HCT116 (cell line): ENCODE results near the gene NOX4. TPM values are rescaled to one million over a fixed set of nuclear protein-coding genes. Genes with fewer than 3 reads are reported as not detected.

ENCODE experiments used
- ATAC-seq: fragments of 200-7000 bp; cut with Tn5 transposase; 2 replicates; pipeline ENCODE4 v1.9.1; 2020; ENCODE audit warnings: mild to moderate bottlenecking, moderate library complexity
- BruUV-seq: library from RNA; stranded (reverse); fragments of 400-500 nt; replicated peaks from 2 replicates; lab custom pipeline; 2021; lab: Mats Ljungman, UMichigan
- CTCF ChIA-PET: fragments of 300-600 bp; sonication (Branson Sonifier 250); formaldehyde crosslinking; loops from one replicate; lab custom pipeline; 2021; ENCODE audit warnings: antibody characterized with exemption; lab: Charles Lee
- POLR2A ChIA-PET: fragments of 300-600, 350-600 bp; sonication (Branson Sonifier 250); formaldehyde crosslinking; loops from one replicate; lab custom pipeline; 2021; ENCODE audit warnings: antibody characterized with exemption; lab: Charles Lee
- RAD21 ChIA-PET, 2 experiments: fragments of 300-600 bp; sonication (Branson Sonifier 250); formaldehyde crosslinking; loops; one replicate each; lab custom pipeline; 2023; ENCODE audit warnings: low total read pairs in 2 of 2; ENCODE audit not compliant: uncharacterized antibody in 2 of 2, unreplicated experiment in 2 of 2, low non-redundant PET in 1 of 2; lab: Charles Lee
- DNase-seq: peaks from one replicate; pipeline ENCODE4 v3.0.0-alpha.2; 2010; ENCODE audit warnings: low read depth, low spot score
- H2AFZ ChIP-seq: fragments of 200-600 bp; shearing (Covaris generic), sonication (generic); 2 replicates; pipeline ENCODE4 v1.6.1; 2017; ENCODE audit warnings: low read depth, mixed run types, mixed read lengths, antibody characterized with exemption, low read length; ENCODE audit not compliant: poor library complexity, severe bottlenecking
- H3K27ac ChIP-seq: 2 replicates; pipeline ENCODE4 v1.5.1; 2012; ENCODE audit warnings: low read depth, low read length
- H3K27me3 ChIP-seq: fragments of 200-600 bp; sonication (generic); 2 replicates; pipeline ENCODE4 v1.6.1; 2016; ENCODE audit warnings: mixed run types, low read length, mixed read lengths; ENCODE audit not compliant: insufficient read depth
- H3K36me3 ChIP-seq, 2 experiments: fragments of 200-500 bp in 1 of 2; fragments of 200-600 bp in 1 of 2; sonication (Bioruptor generic) in 1 of 2; sonication (generic) in 1 of 2; 2 replicates each; pipeline versions ENCODE4 v1.5.1 to v1.6.1; 2014 to 2016; ENCODE audit warnings: low read length in 2 of 2, inconsistent platforms in 1 of 2, mixed read lengths in 1 of 2, mixed run types in 1 of 2; ENCODE audit not compliant: insufficient read depth in 2 of 2, control insufficient read depth in 1 of 2
- H3K4me1 ChIP-seq, 2 experiments: fragments of 200-600 bp in 1 of 2; sonication (generic) in 1 of 2; 2 replicates each; pipeline versions ENCODE4 v1.5.1 to v1.6.1; 2012 to 2017; ENCODE audit warnings: low read length in 2 of 2, inconsistent platforms in 1 of 2, mild to moderate bottlenecking in 1 of 2, mixed read lengths in 1 of 2, mixed run types in 1 of 2, moderate library complexity in 1 of 2; ENCODE audit not compliant: insufficient read depth in 2 of 2, control insufficient read depth in 1 of 2
- H3K4me2 ChIP-seq: fragments of 200-600 bp; sonication (generic); 2 replicates; pipeline ENCODE4 v1.6.1; 2017; ENCODE audit warnings: mixed run types, low read length, mixed read lengths
- H3K4me3 ChIP-seq, 2 experiments: fragments of 200-600 bp in 1 of 2; sonication (generic) in 1 of 2; replicated peaks in 1 of 2; 2 replicates each; pipeline ENCODE4 v1.5.1; 2011 to 2016; ENCODE audit warnings: low read length in 2 of 2, control low read depth in 1 of 2, low read depth in 1 of 2, mild to moderate bottlenecking in 1 of 2, mixed read lengths in 1 of 2, mixed run types in 1 of 2
- H3K79me2 ChIP-seq: fragments of 200-600 bp; sonication (generic); 2 replicates; pipeline ENCODE4 v1.6.1; 2017; ENCODE audit warnings: mild to moderate bottlenecking, mixed run types, low read length, moderate library complexity, mixed read lengths; ENCODE audit not compliant: insufficient read depth
- H3K9ac ChIP-seq: fragments of 200-600 bp; sonication (generic); 2 replicates; pipeline ENCODE4 v1.6.1; 2016; ENCODE audit warnings: low read length, mixed read lengths
- H3K9me2 ChIP-seq: fragments of 200-600 bp; sonication (generic), shearing (Covaris generic); 2 replicates; pipeline ENCODE4 v1.6.1; 2017; ENCODE audit warnings: mixed run types, mild to moderate bottlenecking, moderate library complexity; ENCODE audit not compliant: insufficient read depth
- H3K9me3 ChIP-seq, 2 experiments: fragments of 200-500 bp in 1 of 2; fragments of 200-600 bp in 1 of 2; sonication (Bioruptor generic) in 1 of 2; sonication (generic) in 1 of 2; 2 replicates each; pipeline ENCODE4 v1.6.1; 2014 to 2017; ENCODE audit warnings: low read length in 2 of 2, mixed read lengths in 2 of 2, inconsistent platforms in 1 of 2, low read depth in 1 of 2, mild to moderate bottlenecking in 1 of 2, mixed run types in 1 of 2, moderate library complexity in 1 of 2; ENCODE audit not compliant: control insufficient read depth in 1 of 2, insufficient read depth in 1 of 2
- H4K20me1 ChIP-seq: fragments of 200-600 bp; sonication (generic), shearing (Covaris generic); 2 replicates; pipeline ENCODE4 v1.6.1; 2017; ENCODE audit warnings: mixed run types, mild to moderate bottlenecking, moderate library complexity; ENCODE audit not compliant: insufficient read depth
- ATF3 ChIP-seq: IDR thresholded peaks from 2 replicates; pipeline ENCODE4 v1.6.1; 2012
- CEBPB ChIP-seq: IDR thresholded peaks from 2 replicates; pipeline ENCODE4 v1.6.1; 2012; ENCODE audit warnings: low read depth
- EZH2 ChIP-seq: fragments of 200-600 bp; sonication (generic); IDR thresholded peaks from 2 replicates; pipeline ENCODE4 v1.6.1; 2017; ENCODE audit warnings: antibody characterized with exemption, mixed run types
- FOSL1 ChIP-seq: IDR thresholded peaks from 2 replicates; pipeline ENCODE4 v1.6.1; 2012; ENCODE audit warnings: low read depth
- ZNF274 ChIP-seq: fragments of 200-500 bp; sonication (Bioruptor generic); IDR thresholded peaks from 2 replicates; pipeline ENCODE4 v1.6.1; 2014; ENCODE audit warnings: mild to moderate bottlenecking, low read depth, low read length, inconsistent platforms
- intact Hi-C: fragments of 100-400 bp; cut with micrococcal nuclease; formaldehyde crosslinking; loops from 2 replicates; pipeline ENCODE4 v1.10.0; 2022
- total RNA-seq: library from RNA; stranded (reverse); gene quantifications from one replicate; pipeline ENCODE4 v1.2.1, GENCODE V29; 2021; ENCODE audit not compliant: unreplicated experiment
- TF ChIP-seq, protein P1 (sequence below): IDR thresholded peaks from 2 replicates; pipeline ENCODE4 v1.6.1; 2012

The NOX4 gene
- total RNA-seq, 1 experiment from 2014 or later, result not detected

DNA sequence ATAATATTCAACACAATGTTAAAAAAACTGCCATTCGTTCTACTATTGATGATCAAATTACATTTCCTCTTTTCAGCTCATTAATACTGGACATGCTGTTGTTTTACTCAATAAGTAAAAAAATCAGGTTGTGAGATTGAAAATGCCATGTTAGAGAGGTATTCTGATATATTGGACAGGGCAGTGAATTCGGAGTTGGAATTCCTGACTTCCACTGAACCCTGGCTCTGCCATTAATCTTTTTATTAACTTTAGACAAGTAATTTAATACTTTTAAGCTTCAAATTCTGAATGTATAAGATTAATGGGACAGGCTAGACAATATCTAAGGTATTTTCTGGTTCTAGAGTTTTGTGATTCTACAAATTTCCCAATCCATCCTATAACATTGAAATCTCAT is 12.2 kb upstream of the NOX4 start:
- POLR2A ChIA-PET, result no interaction called here
- Histone ChIP-seq H3K27me3 (peaks cover 13% of the 10 kb centered on the region; the same call in 1 of the 2 replicates), H4K20me1 (no peaks in the 10 kb centered on the region; the same call in 1 of the 2 replicates), H3K9ac (no peak overlapping the region)
- no peak for DNase-seq
- ATAC-seq, result no peak
- no peak for TF ChIP-seq ZNF274
- TF ChIP-seq, all 23 proteins: peak for 0
- no TSS peak for BruUV-seq
- Histone ChIP-seq H3K4me3 (no peak overlapping the region), H3K4me1 (no peaks in the 10 kb centered on the region), H3K36me3 (no peaks in the 10 kb centered on the region), H3K9me3 (no peaks in the 10 kb centered on the region), H3K4me2 (no peak overlapping the region), H3K9me2 (no peaks in the 10 kb centered on the region), H2AFZ (no peak overlapping the region), H3K79me2 (no peaks in the 10 kb centered on the region), H3K27ac (no peak overlapping the region)
- ChIA-PET RAD21 (no interaction called here), CTCF (no interaction called here)
- intact Hi-C loops, result no loop called here

GRCh38 chr11:89502301-89502700 is 11.1 kb upstream of the NOX4 start:
- Histone ChIP-seq H4K20me1 (no peaks in the 10 kb centered on the region; the same call in 1 of the 2 replicates), H3K79me2 (no peaks in the 10 kb centered on the region), H2AFZ (no peak overlapping the region)
- DNase-seq, result no peak
- ATAC-seq, result no peak
- TF ChIP-seq EZH2 (no peak), CEBPB (no peak), ATF3 (no peak), FOSL1 (no peak)
- TF ChIP-seq, protein P1, sequence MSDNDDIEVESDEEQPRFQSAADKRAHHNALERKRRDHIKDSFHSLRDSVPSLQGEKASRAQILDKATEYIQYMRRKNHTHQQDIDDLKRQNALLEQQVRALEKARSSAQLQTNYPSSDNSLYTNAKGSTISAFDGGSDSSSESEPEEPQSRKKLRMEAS, result no peak
- TF ChIP-seq, all 23 proteins: peak for 0
- Histone ChIP-seq H3K27me3 (peaks cover 13% of the 10 kb centered on the region; the same call in 1 of the 2 replicates), H3K27ac (no peak overlapping the region), H3K9ac (no peak overlapping the region), H3K36me3 (no peaks in the 10 kb centered on the region), H3K9me3 (no peaks in the 10 kb centered on the region), H3K4me1 (no peaks in the 10 kb centered on the region), H3K9me2 (no peaks in the 10 kb centered on the region), H3K4me3 (no peak overlapping the region), H3K4me2 (no peak overlapping the region)
- intact Hi-C loops, result no loop called here
- ChIA-PET CTCF (no interaction called here), POLR2A (no interaction called here), RAD21 (no interaction called here)
- BruUV-seq, result no TSS peak
